Putamen (tissue), 1 donor: ENCODE data around the gene SCMH1.
"Not testable (repeated sequence)": the region's sequence is repeated elsewhere in the genome, so short reads cannot be mapped to it uniquely, and the experiment has no call there.

Experiments
- DNase-seq: peaks from one replicate; pipeline ENCODE4 v3.0.0-alpha.2; 2016; ENCODE audit warnings: low spot score

The SCMH1 gene

GRCh38 chr1:41249319-41249718 lies 7.2 kb upstream of the SCMH1 start:
- DNase-seq, result no peak

GRCh38 chr1:41246568-41246967 lies 4.5 kb upstream of the SCMH1 start:
- DNase-seq, result no peak

- DNase-seq, result no peak
These were observed 3.6 kb upstream of the SCMH1 start for GRCh38 chr1:41245659-41246058.

GRCh38 chr1:41243079-41243385 lies 926 bp upstream of the SCMH1 start:
- no peak for DNase-seq

- no peak for DNase-seq
These were observed 404 bp upstream of the SCMH1 start for GRCh38 chr1:41242342-41243078.

GRCh38 chr1:41241354-41241748 lies 755 bp downstream of the SCMH1 start:
- no peak for DNase-seq

- DNase-seq, result no peak
These were observed 1.2 kb downstream of the SCMH1 start for GRCh38 chr1:41240781-41241353.

- DNase-seq, result no peak
These were observed 2.0 kb downstream of the SCMH1 start for GRCh38 chr1:41239988-41240610.

- DNase-seq, result no peak
These were observed 3.7 kb downstream of the SCMH1 start for GRCh38 chr1:41238311-41238988.

- DNase-seq, result no peak
These were observed 5.3 kb downstream of the SCMH1 start for GRCh38 chr1:41236781-41237180.

GRCh38 chr1:41235893-41236292 lies 6.2 kb downstream of the SCMH1 start:
- no peak for DNase-seq

- no peak for DNase-seq
These were observed 8.4 kb downstream of the SCMH1 start for GRCh38 chr1:41233708-41234107.

GRCh38 chr1:41232305-41232704 lies 9.8 kb downstream of the SCMH1 start:
- DNase-seq, result no peak

GRCh38 chr1:41230656-41231055 lies 11.4 kb downstream of the SCMH1 start:
- no peak for DNase-seq

- DNase-seq, result not testable (repeated sequence)
These were observed 12.9 kb downstream of the SCMH1 start for GRCh38 chr1:41229219-41229618.

GRCh38 chr1:41226815-41227434 lies 15.2 kb downstream of the SCMH1 start:
- no peak for DNase-seq

- DNase-seq, result no peak
These were observed 16.6 kb downstream of the SCMH1 start for GRCh38 chr1:41225495-41225894.

GRCh38 chr1:41222496-41222895 lies 19.6 kb downstream of the SCMH1 start:
- DNase-seq, result no peak

GRCh38 chr1:41221995-41222394 lies 20.1 kb downstream of the SCMH1 start:
- DNase-seq, result no peak

GRCh38 chr1:41218152-41218551 lies 24.0 kb downstream of the SCMH1 start:
- no peak for DNase-seq

- DNase-seq, result no peak
These were observed 24.7 kb downstream of the SCMH1 start for GRCh38 chr1:41217441-41217840.

- no peak for DNase-seq
These were observed 26.5 kb downstream of the SCMH1 start for GRCh38 chr1:41215623-41216022.

- no peak for DNase-seq
These were observed 28.8 kb downstream of the SCMH1 start for GRCh38 chr1:41213341-41213740.
